ENCODE results near the gene ASPDH.

The ASPDH gene

GRCh38 chr19:50514346-50515167 lies 844 bp upstream of the ASPDH start:
- DNase-seq (ENCODE audit: low read depth), result no peak

GRCh38 chr19:50512999-50513745 lies 541 bp downstream of the ASPDH start:
- DNase-seq (ENCODE audit: low read depth), result no peak

DNA sequence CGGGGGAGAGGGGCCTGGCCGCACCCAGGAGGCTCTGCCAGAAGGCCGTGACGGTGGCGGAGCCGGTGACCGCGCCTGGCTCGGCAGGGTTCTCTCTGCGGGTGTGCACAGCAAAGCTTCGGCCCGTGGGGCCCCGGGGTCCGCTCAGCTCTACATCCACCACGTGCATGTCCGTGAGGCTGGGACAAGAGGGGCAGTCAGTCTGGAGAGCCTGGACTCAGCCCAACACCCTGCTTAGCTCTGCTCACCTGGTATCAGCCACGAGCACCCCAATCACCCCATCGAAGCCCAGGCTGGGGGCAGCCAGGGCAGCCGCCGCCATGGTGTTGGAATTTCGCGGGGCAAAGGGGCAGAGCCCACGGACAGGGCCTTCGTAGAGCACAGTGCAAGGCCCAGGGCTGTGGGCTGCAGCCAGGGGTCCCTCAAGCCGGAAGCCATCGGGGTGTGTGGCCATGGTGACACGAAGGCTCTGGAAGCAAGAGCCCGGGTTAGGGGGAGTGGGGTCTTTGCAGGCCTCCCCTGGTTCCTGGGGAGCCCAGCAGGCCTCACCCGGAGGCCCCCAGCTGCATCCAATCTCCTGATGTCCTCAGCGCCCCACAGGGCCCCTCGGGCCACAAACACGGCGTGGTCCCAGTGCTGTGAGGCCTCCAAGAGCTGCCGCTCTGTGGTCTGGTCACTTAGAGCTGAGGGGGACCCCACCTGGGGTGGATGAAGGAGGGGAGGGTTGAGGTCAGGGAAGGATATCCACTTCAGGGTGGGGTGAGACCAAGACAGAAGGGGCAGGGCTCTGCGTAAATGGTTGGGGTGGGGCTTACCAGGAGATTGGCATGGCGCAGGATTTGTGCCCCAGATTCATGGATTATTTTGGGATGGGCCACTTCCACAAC lies 1.4 kb downstream of the ASPDH start:
- DNase-seq (ENCODE audit: low read depth), result no peak

- DNase-seq (ENCODE audit: low read depth), result peak; percentile 96
Observed at GRCh38 chr19:50511069-50511822, 2.5 kb downstream of the ASPDH start, which contains the start of gene JOSD2. JOSD2 (minus strand) TSS chr19:50511191; CDS start chr19:50510431, 760 bp downstream.

DNA sequence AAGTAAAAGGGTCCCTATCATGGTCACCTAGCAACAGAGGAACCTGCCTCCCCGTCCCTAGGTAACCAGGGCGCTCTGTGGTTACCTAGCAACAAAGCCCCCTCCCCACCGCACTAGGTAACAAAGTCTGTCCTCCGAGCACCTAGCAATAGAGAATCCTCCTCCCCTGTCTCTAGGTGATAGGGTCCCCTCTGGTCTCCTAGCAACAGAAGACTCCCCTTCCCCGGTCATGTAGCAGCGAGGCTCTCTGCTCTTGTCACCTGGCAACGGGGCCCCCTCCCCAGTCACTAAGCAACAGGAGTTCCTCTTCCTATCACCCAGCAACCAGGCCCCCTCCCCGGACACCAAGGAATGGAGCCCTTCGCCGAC lies 3.0 kb downstream of the ASPDH start:
- DNase-seq (ENCODE audit: low read depth), result no peak

DNA sequence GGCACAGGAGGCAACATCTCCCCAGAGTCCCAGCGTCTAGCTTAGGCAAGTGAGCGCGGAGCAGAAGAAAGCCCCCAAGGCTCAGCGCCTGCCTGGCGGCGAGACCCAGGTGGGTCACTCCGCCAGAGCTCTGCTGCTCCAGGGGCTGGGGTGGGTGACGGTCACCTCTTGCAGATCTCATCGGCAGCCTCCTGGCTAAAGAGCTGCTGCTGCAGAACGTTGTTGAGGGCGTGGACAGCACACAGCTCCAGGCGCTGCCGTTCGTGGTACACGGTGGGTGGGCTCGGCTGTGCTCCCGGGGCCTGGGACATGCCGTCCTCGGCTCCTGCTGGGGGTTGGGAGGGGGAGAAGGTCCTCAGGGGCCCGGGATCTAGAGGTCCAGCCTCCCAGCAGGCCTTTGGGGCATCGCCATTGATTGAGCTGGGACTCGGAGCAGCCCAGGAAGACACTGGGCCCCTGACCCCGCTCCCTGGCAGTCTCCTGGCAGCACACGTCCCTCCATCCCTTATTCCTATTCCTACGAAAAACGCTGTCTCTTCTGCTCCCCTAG lies 3.5 kb downstream of the ASPDH start:
- DNase-seq (ENCODE audit: low read depth), result no peak

DNA sequence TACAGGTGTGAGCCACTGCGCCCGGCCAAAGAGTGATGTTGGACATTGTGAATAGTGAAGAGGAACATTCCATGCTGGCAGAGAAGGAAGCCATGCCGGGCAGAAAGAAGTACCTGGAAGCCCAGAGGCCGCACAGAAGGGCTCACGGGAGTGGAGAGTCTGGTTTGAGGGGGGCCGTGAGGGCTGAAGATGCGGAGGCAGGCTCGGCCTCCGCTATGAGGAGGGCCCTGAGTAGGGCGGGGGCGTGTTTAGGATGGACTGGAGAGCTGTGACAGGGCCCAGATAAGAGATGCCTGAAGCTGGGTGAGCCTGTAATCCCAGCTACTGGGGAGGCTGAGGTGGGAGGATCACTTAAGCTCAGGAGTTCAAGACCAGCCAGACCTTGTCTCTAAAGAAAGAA lies 4.3 kb downstream of the ASPDH start:
- no peak for DNase-seq (ENCODE audit: low read depth)

GRCh38 chr19:50508843-50509190 lies 4.9 kb downstream of the ASPDH start:
- DNase-seq (ENCODE audit: low read depth), result no peak

DNA sequence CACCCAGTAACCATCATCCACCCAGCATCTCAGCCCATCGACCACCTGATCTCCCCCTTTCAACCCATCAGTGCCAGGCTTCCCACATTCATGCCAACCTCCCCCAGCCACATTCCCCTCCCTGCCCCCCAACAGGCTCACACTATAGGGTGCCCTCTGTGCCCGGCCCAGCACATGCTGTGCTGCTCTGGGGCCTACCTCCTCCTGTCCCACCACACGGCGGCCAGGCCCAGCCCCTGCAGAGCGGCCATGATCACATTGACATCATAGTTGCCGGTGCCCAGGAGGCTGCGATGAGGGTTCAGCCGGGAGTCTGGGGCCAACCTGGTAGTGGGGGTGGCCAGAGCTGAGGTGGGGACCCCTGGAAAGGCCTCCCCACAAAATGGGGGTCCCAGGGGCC lies 6.3 kb downstream of the ASPDH start:
- DNase-seq (ENCODE audit: low read depth), result no peak

- DNase-seq (ENCODE audit: low read depth), result no peak
Observed at GRCh38 chr19:50506700-50507099, 7.0 kb downstream of the ASPDH start.

DNA sequence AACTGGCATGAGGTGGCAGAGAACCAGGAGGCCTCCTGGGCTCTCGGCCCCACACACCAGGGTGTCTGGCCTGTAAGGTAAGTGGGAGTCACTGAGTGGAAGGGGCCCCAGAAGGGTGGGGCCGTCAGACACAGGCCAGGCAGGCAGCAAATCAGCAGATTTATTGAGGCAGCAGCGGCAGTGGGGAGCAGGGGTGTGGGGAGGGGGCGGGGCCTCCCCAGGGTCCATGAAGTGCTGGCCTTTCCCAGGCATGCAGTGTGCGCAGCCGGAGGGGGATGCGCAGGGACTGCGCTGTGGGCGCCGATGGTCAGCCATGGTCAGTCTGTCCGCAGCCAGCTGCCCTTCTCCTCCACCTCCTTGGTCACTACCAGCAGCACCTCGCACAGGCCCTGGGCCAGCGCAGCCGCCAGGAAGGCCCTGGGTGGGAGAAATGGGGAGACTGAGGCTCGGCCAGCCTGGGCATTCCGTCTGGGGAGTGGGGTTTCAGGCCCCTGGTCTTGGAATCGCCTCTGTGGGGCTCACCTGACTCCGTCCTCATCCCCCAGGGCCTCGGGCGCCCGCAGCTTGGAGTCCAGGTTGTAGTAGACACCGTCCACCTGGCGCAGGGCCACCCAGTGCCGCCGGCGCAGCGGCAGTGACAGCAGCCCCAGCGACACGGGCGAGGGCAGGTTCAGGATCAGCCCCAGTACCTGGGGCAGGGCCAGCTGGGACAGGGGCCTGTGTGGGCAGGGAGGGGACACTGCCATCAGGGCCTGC lies 7.7 kb downstream of the ASPDH start:
- no peak for DNase-seq (ENCODE audit: low read depth)

GRCh38 chr19:50501568-50502475 lies 11.9 kb downstream of the ASPDH start:
- no peak for DNase-seq (ENCODE audit: low read depth)

DNA sequence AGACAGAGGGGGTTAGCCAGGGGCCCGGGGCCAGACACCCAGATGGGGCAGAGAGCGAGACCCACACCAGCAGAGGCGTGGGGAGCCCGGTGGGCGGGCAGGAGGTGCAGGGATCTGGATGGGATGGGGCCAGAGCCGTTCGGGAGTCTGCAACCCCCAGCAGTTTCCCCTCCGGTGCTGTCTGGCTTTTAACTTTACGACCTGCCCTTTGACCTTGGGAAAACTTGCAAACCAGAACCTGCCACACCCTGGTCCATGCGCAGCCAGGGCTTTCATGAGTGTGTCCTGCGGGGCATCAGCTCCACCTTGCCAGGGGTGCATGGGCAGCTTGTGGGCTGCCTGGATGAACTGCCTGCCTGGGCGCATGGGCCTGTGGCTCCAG lies 12.5 kb downstream of the ASPDH start:
- DNase-seq (ENCODE audit: low read depth), result no peak

DNA sequence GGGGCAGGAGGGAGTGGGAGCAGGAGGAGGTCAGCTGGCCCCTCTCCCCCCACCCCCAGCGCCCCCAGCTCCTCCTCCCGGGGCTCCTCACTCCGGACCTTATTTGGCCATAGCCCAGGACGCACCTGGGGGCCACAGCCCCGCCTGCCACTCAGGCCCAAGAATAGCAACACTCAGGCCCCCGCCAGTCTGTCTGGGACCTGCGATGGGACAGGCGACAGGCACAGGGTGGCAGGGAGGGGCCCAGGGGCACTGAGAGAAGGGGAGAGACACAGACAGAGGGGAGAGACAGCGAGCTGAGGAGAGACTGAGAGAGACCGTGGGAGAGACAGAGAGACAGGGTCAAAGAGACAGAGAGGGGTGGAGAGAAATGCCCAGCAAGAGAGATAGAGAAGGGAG lies 13.0 kb downstream of the ASPDH start:
- no peak for DNase-seq (ENCODE audit: low read depth)

GRCh38 chr19:50500060-50500752 lies 13.5 kb downstream of the ASPDH start:
- no peak for DNase-seq (ENCODE audit: low read depth)

GRCh38 chr19:50498219-50499056 lies 15.3 kb downstream of the ASPDH start:
- no peak for DNase-seq (ENCODE audit: low read depth)

DNA sequence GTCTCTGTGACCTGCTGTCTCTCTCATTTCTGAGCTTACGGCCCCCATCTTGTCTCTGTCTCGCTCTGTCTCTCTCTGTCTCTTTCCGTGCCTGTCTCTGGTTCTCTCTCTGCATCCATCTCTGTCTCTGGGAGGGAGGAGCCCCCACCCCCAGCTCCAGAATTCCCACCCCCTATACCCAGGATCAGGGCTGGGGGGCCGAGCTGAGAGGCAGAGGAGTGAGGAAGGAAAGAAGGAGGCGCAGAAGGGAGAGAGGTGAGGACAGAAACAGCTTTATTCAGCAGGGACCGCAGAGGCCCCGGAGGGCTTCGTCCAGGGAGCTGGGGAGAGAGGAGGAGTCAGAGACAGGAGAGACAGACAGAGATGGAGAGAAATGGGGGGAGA lies 16.7 kb downstream of the ASPDH start:
- DNase-seq (ENCODE audit: low read depth), result no peak

All from stimulated activated CD8-positive, alpha-beta memory T cell treated with anti-CD3 and anti-CD28 coated beads, Interleukin-12 subunit alpha, Interleukin-12 subunit beta, amount 100 ng/mL, for 4 hours (primary cell).